Caco-2 (cell line): ENCODE measurements around the gene HOXC9. TPM values are rescaled to one million over a fixed set of nuclear protein-coding genes. Genes with fewer than 3 reads are reported as not detected.
A peak's percentile ranks its signal among the peaks of the same experiment; 100 is the strongest.

ENCODE experiments used
- BruUV-seq: library from RNA; stranded (reverse); fragments of 400-500 nt; replicated peaks from 2 replicates; lab custom pipeline; 2021; lab: Mats Ljungman, UMichigan
- CTCF ChIA-PET: fragments of 300-600 bp; sonication (Branson Sonifier 250); formaldehyde crosslinking; loops from one replicate; lab custom pipeline; 2022; ENCODE audit warnings: antibody characterized with exemption; lab: Charles Lee
- POLR2A ChIA-PET: fragments of 300-600 bp; sonication (Branson Sonifier 250); formaldehyde crosslinking; loops from one replicate; lab custom pipeline; 2022; ENCODE audit warnings: antibody characterized with exemption; lab: Charles Lee
- DNase-seq, 2 experiments: peaks; one replicate each; pipeline versions ENCODE4 v3.0.0 to v3.0.0-alpha.2; 2020 to 2022
- H3K27me3 ChIP-seq: replicated peaks from 2 replicates; pipeline ENCODE4 v1.6.0; 2011; ENCODE audit warnings: low read length; ENCODE audit not compliant: control insufficient read depth, insufficient read depth
- H3K36me3 ChIP-seq: 2 replicates; pipeline ENCODE4 v1.5.1; 2011; ENCODE audit warnings: low read length; ENCODE audit not compliant: control insufficient read depth, insufficient read depth
- H3K4me1 ChIP-seq: fragments of 250-450 bp; sonication (Bioruptor Pico); 2 replicates; pipeline ENCODE4 v1.5.1; 2020; ENCODE audit warnings: mild to moderate bottlenecking
- H3K4me3 ChIP-seq: 2 replicates; pipeline ENCODE4 v1.5.1; 2011; ENCODE audit warnings: low read depth, mild to moderate bottlenecking, control low read depth, low read length
- H3K9me3 ChIP-seq: fragments of 250-450 bp; sonication (Bioruptor Pico); 2 replicates; pipeline ENCODE4 v1.5.1; 2020; ENCODE audit warnings: mild to moderate bottlenecking, moderate library complexity
- H3K27ac Mint-ChIP-seq: one replicate; pipeline ENCODE4 v1.8.0; 2022; ENCODE audit warnings: mixed read lengths; ENCODE audit not compliant: unreplicated experiment
- H3K27me3 Mint-ChIP-seq: one replicate; pipeline ENCODE4 v1.8.0; 2022; ENCODE audit warnings: mixed read lengths; ENCODE audit not compliant: insufficient read depth, unreplicated experiment
- H3K36me3 Mint-ChIP-seq: one replicate; pipeline ENCODE4 v1.8.0; 2022; ENCODE audit warnings: mild to moderate bottlenecking, mixed read lengths; ENCODE audit not compliant: insufficient read depth, unreplicated experiment
- H3K4me1 Mint-ChIP-seq: one replicate; pipeline ENCODE4 v1.8.0; 2022; ENCODE audit warnings: low read depth, mixed read lengths; ENCODE audit not compliant: unreplicated experiment
- H3K4me3 Mint-ChIP-seq: one replicate; pipeline ENCODE4 v1.8.0; 2022; ENCODE audit warnings: mild to moderate bottlenecking, moderate library complexity, mixed read lengths; ENCODE audit not compliant: unreplicated experiment
- H3K9me3 Mint-ChIP-seq: one replicate; pipeline ENCODE4 v1.8.0; 2022; ENCODE audit warnings: mixed read lengths; ENCODE audit not compliant: unreplicated experiment
- CTCF ChIP-seq, 2 experiments: fragments of 200-600 bp in 1 of 2; IDR thresholded peaks; 1 replicate in 1 of 2; 2 replicates in 1 of 2; pipeline versions ENCODE4 v1.5.1 to v1.8.0; 2011 to 2022; ENCODE audit warnings: antibody characterized with exemption in 1 of 2, control low read depth in 1 of 2, inconsistent platforms in 1 of 2, low read depth in 1 of 2, low read length in 1 of 2, mild to moderate bottlenecking in 1 of 2, moderate library complexity in 1 of 2; ENCODE audit not compliant: insufficient read depth in 1 of 2, severe bottlenecking in 1 of 2, unreplicated experiment in 1 of 2
- intact Hi-C: fragments of 100-400 bp; cut with micrococcal nuclease; formaldehyde crosslinking; loops from one replicate; pipeline ENCODE4 v1.10.0; 2022; ENCODE audit not compliant: unreplicated experiment
- total RNA-seq: library from RNA; stranded (reverse); gene quantifications from 2 replicates; pipeline ENCODE4 v1.2.3, GENCODE V29; 2022

Gene HOXC9
- total RNA-seq, 1 experiment from 2014 or later = 2.9 TPM

- Histone ChIP-seq H3K27me3 (no peaks in the 10 kb centered on the region), H3K4me1 (peaks cover 27% of the 10 kb centered on the region), H3K36me3 (no peaks in the 10 kb centered on the region), H3K4me3 (no peak overlapping the region), H3K9me3 (no peaks in the 10 kb centered on the region)
- BruUV-seq = no TSS peak
- intact Hi-C loops = no loop called here
- ChIA-PET POLR2A (no interaction called here), CTCF (interaction anchor here (1.1 kb wide), 1 partner anchor 19 kb away, joined by 10 read pairs; the partner anchor contains the start of gene HOXC10)
- Mint-ChIP-seq H3K27ac (no peak overlapping the region), H3K4me3 (no peak overlapping the region), H3K4me1 (peaks cover 7% of the 10 kb centered on the region), H3K9me3 (no peaks in the 10 kb centered on the region), H3K36me3 (no peaks in the 10 kb centered on the region), H3K27me3 (no peaks in the 10 kb centered on the region)
- no peak for TF ChIP-seq CTCF (IDR thresholded peaks at IDR 0.05; ENCODE audit: insufficient read depth in 1 of 2, low read depth in 1 of 2, low read length in 1 of 2, severe bottlenecking in 1 of 2, unreplicated experiment in 1 of 2)
- DNase-seq = no peak
Measured at GRCh38 chr12:54003625-54004024, 3.7 kb downstream of the HOXC9 start.

- CTCF ChIA-PET = interaction anchor here (0.6 to 5.3 kb wide), 3 partner anchors 19 to 215 kb away, joined by 6 to 80 read pairs (median 10); partner anchors contain the start of gene HOXC10
- BruUV-seq = no TSS peak
- H3K27ac Mint-ChIP-seq = no peak overlapping the region
- Histone ChIP-seq H3K4me1 (peaks cover 27% of the 10 kb centered on the region), H3K4me3 (no peak overlapping the region), H3K9me3 (no peaks in the 10 kb centered on the region), H3K36me3 (no peaks in the 10 kb centered on the region), H3K27me3 (no peaks in the 10 kb centered on the region)
- intact Hi-C loops = no loop called here
- no peaks in the 10 kb centered on the region for H3K27me3 Mint-ChIP-seq
- H3K36me3 Mint-ChIP-seq = peaks cover 3% of the 10 kb centered on the region
- no peaks in the 10 kb centered on the region for H3K9me3 Mint-ChIP-seq
- no peak for DNase-seq
- peak in 1 of 2 experiments; percentile 37 for TF ChIP-seq CTCF (IDR thresholded peaks at IDR 0.05; ENCODE audit: insufficient read depth in 1 of 2, low read depth in 1 of 2, low read length in 1 of 2, severe bottlenecking in 1 of 2, unreplicated experiment in 1 of 2)
- peaks cover 7% of the 10 kb centered on the region for H3K4me1 Mint-ChIP-seq
- POLR2A ChIA-PET = no interaction called here
- no peak overlapping the region for H3K4me3 Mint-ChIP-seq
Measured at GRCh38 chr12:54004063-54004840, 4.3 kb downstream of the HOXC9 start.

- no peak overlapping the region for H3K27ac Mint-ChIP-seq
- no peak for TF ChIP-seq CTCF (IDR thresholded peaks at IDR 0.05; ENCODE audit: insufficient read depth in 1 of 2, low read depth in 1 of 2, low read length in 1 of 2, severe bottlenecking in 1 of 2, unreplicated experiment in 1 of 2)
Measured at GRCh38 chr12:54004841-54005530, 5.0 kb downstream of the HOXC9 start.

More at GRCh38 chr12:54004841-54005530, 5.0 kb downstream of the HOXC9 start:
- no peaks in the 10 kb centered on the region for H3K27me3 Mint-ChIP-seq
- intact Hi-C loops = no loop called here
- H3K36me3 Mint-ChIP-seq = peaks cover 6% of the 10 kb centered on the region
- ChIA-PET CTCF (interaction anchor here (0.7 to 5.3 kb wide), 6 partner anchors 10 to 203 kb away, joined by 3 to 80 read pairs (median 6); partner anchors contain the start of gene HOXC6), POLR2A (no interaction called here)
- no TSS peak for BruUV-seq
- DNase-seq = no peak
- no peak overlapping the region; the same call in 1 of the 2 replicates for H3K4me3 ChIP-seq
- peaks cover 7% of the 10 kb centered on the region for H3K4me1 Mint-ChIP-seq
- H3K4me3 Mint-ChIP-seq = peak overlapping the region; percentile 87
- no peaks in the 10 kb centered on the region for H3K27me3 ChIP-seq
- H3K9me3 ChIP-seq = no peaks in the 10 kb centered on the region
- H3K4me1 ChIP-seq = peaks cover 32% of the 10 kb centered on the region
- H3K9me3 Mint-ChIP-seq = no peaks in the 10 kb centered on the region
- no peaks in the 10 kb centered on the region for H3K36me3 ChIP-seq
